BLaER1 (cell line): ENCODE data around the gene MAP3K19.
"Not testable (repeated sequence)": the region's sequence is repeated elsewhere in the genome, so short reads cannot be mapped to it uniquely, and the experiment has no call there.

Experiments used
- H3K27ac ChIP-seq: shearing (Covaris generic); formaldehyde crosslinking; 2 replicates; pipeline ENCODE4 v1.8.1; 2022
- H3K27me3 ChIP-seq: shearing (Covaris generic); formaldehyde crosslinking; 2 replicates; pipeline ENCODE4 v1.8.1; 2022
- H3K36me3 ChIP-seq: shearing (Covaris generic); formaldehyde crosslinking; 2 replicates; pipeline ENCODE4 v1.8.1; 2022
- H3K4me1 ChIP-seq: shearing (Covaris generic); formaldehyde crosslinking; 2 replicates; pipeline ENCODE4 v1.8.1; 2022
- H3K4me2 ChIP-seq: shearing (Covaris generic); formaldehyde crosslinking; 2 replicates; pipeline ENCODE4 v1.8.1; 2022
- H3K4me3 ChIP-seq: shearing (Covaris generic); formaldehyde crosslinking; 2 replicates; pipeline ENCODE4 v1.8.1; 2022
- H3K9ac ChIP-seq: shearing (Covaris generic); formaldehyde crosslinking; 2 replicates; pipeline ENCODE4 v1.8.1; 2022
- H3K9me3 ChIP-seq: shearing (Covaris generic); formaldehyde crosslinking; 2 replicates; pipeline ENCODE4 v1.8.1; 2022
- H4K20me1 ChIP-seq: shearing (Covaris generic); formaldehyde crosslinking; 2 replicates; pipeline ENCODE4 v1.8.1; 2022
- Cebpa-rat ChIP-seq: shearing (Covaris generic); IDR thresholded peaks from 2 replicates; pipeline ENCODE4 v1.8.1; 2022

The MAP3K19 gene, protein sequence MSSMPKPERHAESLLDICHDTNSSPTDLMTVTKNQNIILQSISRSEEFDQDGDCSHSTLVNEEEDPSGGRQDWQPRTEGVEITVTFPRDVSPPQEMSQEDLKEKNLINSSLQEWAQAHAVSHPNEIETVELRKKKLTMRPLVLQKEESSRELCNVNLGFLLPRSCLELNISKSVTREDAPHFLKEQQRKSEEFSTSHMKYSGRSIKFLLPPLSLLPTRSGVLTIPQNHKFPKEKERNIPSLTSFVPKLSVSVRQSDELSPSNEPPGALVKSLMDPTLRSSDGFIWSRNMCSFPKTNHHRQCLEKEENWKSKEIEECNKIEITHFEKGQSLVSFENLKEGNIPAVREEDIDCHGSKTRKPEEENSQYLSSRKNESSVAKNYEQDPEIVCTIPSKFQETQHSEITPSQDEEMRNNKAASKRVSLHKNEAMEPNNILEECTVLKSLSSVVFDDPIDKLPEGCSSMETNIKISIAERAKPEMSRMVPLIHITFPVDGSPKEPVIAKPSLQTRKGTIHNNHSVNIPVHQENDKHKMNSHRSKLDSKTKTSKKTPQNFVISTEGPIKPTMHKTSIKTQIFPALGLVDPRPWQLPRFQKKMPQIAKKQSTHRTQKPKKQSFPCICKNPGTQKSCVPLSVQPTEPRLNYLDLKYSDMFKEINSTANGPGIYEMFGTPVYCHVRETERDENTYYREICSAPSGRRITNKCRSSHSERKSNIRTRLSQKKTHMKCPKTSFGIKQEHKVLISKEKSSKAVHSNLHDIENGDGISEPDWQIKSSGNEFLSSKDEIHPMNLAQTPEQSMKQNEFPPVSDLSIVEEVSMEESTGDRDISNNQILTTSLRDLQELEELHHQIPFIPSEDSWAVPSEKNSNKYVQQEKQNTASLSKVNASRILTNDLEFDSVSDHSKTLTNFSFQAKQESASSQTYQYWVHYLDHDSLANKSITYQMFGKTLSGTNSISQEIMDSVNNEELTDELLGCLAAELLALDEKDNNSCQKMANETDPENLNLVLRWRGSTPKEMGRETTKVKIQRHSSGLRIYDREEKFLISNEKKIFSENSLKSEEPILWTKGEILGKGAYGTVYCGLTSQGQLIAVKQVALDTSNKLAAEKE (N-terminal part only)

DNA sequence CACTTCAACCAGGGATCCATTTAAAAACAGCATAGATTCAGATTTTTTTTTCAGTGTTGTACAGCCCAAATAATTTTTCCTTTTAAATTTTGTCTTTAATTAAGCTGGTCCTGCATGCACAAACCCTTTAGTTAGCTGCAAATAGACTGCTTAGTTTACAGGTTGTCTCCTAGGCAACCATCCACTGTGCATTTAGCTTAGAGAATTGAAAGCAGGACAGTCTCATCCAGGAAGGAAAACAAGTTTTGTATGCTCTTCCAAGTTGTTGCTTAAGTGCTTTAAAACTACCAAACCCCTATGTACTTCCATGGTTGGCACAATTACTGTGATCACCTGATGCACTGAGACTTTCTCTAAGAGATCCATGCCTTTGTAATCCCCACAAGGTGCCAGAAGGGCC lies at the start of gene MAP3K19:
MAP3K19 (minus strand) TSS at position 148 of the 400 bp plus-strand sequence. CDS start 22,800 bp downstream, outside the sequence.
- no peak within 1 kb of the TSS for H3K4me3 ChIP-seq
- H3K4me1 ChIP-seq, result no peaks in the 10 kb centered on the region; the same call in 1 of the 2 replicates
- H3K36me3 ChIP-seq, result no peaks in the 10 kb centered on the region
- H3K4me2 ChIP-seq, result no peak within 1 kb of the TSS
- H4K20me1 ChIP-seq, result no peaks in the 10 kb centered on the region
- H3K27ac ChIP-seq, result no peak within 1 kb of the TSS
- TF ChIP-seq Cebpa-rat, result no peak
- no peak within 1 kb of the TSS for H3K9ac ChIP-seq
- peaks cover 9% of the 10 kb centered on the region; the same call in 1 of the 2 replicates for H3K9me3 ChIP-seq
- no peaks in the 10 kb centered on the region for H3K27me3 ChIP-seq

DNA sequence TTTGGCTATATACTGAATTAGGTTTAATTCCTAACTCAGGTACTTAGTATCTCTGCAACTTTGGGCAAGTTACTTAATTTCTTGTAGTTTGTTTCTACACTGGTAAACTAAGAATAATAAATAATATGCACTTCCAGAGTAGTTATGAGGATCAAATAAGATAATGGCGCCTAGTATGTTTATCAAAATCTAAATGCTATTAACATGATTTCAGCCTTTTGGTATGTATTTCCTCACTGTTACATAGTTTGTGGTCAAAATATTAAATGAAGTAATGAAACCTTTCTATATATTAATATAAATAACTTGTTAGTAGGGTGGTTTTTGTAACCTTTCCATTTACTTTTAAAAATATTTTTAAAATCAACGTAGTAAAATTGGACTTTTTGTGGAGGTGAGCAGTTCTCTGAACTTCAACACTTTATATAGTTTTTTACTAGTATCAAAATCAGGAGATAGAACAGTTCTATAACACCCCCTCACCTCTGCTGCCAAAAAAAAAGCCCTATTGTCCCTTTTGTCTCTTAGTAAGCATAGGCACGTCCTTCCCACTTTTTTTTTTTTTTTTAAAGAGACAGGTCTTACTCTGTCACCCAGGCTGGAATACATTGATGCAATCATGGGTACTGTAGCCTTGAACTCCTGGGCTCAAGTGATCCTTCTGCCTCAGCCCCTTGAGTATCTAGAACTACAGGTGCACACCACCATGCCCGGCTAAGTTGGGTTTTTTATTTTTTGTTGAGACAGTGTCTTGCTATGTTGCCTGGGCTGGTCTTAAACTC lies 49.6 kb upstream of the MAP3K19 start:
- Histone ChIP-seq H3K27ac (no peak overlapping the region), H4K20me1 (no peaks in the 10 kb centered on the region), H3K4me1 (no peaks in the 10 kb centered on the region), H3K4me2 (no peak overlapping the region), H3K27me3 (no peaks in the 10 kb centered on the region), H3K4me3 (no peak overlapping the region), H3K9ac (no peak overlapping the region), H3K9me3 (0 out of 2 replicates have a peak, but pooled peaks cover 2% of the 10 kb centered on the region), H3K36me3 (peaks cover 66% of the 10 kb centered on the region)
- no peak for TF ChIP-seq Cebpa-rat

DNA sequence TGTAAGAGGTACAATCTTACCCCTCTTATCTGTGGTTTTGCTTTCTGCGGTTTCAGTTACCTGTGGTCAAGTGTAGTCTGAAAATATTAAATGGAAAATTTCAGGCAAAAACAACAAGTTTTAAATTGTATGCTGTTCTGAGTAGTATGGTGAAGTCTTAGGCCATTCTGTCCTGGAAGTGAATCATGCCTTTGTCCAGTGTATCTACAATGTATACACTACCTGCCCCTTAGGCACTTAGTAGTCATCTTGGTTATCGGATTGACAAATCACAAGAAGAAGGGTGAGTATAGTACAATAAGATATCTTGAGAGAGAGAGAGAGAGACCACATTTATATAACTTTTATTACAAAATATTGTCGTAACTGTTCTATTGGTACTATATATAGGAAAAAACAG lies 48.3 kb upstream of the MAP3K19 start:
- H3K27ac ChIP-seq, result no peak overlapping the region
- no peak for TF ChIP-seq Cebpa-rat
- no peaks in the 10 kb centered on the region for H3K4me1 ChIP-seq
- H3K4me3 ChIP-seq, result no peak overlapping the region
- H3K4me2 ChIP-seq, result no peak overlapping the region
- H3K27me3 ChIP-seq, result no peaks in the 10 kb centered on the region
- H3K36me3 ChIP-seq, result peaks cover 59% of the 10 kb centered on the region
- H3K9me3 ChIP-seq, result no peaks in the 10 kb centered on the region
- no peaks in the 10 kb centered on the region for H4K20me1 ChIP-seq
- H3K9ac ChIP-seq, result no peak overlapping the region

DNA sequence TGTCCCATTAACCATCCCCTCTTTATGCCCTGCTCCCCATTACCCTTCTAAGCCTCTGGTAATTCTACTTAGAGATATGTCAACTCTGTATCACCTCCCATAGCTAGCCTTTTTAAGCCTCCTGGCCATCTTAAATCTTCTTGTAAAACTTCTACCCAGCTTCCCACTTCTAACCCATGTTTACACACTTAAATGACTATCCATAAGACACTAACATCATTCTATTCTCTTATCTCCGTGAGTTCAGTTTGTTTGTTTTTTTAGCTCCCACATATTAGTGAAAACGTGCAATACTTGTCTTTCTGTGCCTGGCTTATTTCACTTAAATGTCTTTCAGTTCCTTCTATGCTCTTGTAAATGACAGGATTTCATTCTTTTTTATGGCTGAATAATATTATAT lies 47.3 kb upstream of the MAP3K19 start:
- H3K9me3 ChIP-seq, result peaks cover under 1% of the 10 kb centered on the region; the same call in 1 of the 2 replicates
- no peaks in the 10 kb centered on the region for H4K20me1 ChIP-seq
- no peak overlapping the region for H3K27ac ChIP-seq
- H3K36me3 ChIP-seq, result peaks cover 53% of the 10 kb centered on the region
- no peak overlapping the region for H3K4me2 ChIP-seq
- no peaks in the 10 kb centered on the region for H3K27me3 ChIP-seq
- no peaks in the 10 kb centered on the region for H3K4me1 ChIP-seq
- no peak for TF ChIP-seq Cebpa-rat
- H3K4me3 ChIP-seq, result no peak overlapping the region
- H3K9ac ChIP-seq, result no peak overlapping the region

DNA sequence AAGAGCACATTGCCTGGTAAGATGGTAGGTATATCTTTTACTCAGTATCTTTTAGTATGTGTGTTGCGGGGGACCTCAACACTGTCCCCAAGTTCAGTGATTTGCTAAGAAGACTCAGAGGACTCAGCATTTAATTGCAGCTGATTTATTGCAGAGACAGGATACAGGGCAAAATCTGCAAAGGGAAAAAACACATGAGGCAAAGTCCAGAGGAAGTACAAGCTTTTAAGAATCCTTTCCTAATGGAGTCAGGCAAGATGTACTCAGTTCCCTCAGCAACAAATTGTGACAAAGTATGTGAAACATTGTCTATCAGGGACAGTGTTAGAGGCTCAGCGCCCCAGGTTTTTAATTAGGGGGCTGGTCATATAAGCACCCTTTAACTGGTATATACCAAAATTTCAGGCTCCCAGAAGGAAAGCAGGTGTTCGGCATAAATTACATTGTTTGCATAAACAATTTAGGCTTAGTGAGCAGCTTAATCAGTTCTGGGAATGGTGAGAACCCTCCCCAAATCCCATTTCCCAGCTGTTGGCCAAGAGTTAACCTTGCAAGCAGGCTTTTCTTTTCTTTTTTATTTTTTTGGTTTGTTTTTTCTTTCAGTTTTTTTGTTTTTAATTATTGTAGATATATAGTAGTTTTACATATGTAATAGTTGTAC lies 46.6 kb upstream of the MAP3K19 start:
- Histone ChIP-seq H3K27ac (no peak overlapping the region), H3K36me3 (peaks cover 60% of the 10 kb centered on the region), H3K9ac (no peak overlapping the region)

DNA sequence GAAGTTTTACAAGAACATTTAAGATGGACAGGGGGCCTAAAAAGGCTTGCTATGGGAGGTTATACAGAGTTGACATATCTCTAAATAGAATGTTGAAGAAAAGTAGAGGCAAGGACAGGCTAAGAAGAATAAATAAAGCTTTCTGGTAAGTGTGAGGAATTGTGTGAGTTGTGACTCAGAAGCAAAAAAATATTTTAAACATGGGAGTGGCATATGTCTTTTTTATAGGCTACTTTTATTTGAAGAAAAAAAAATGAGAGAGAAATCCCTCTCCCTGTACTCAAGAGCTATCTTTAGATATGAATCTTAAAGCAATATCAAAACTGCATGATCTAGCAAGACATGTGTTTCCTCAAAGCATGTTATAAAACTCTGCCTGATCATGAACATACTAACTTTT lies 45.9 kb upstream of the MAP3K19 start:
- Histone ChIP-seq H4K20me1 (no peaks in the 10 kb centered on the region), H3K4me1 (no peaks in the 10 kb centered on the region), H3K36me3 (peaks cover 62% of the 10 kb centered on the region), H3K4me3 (no peak overlapping the region), H3K4me2 (no peak overlapping the region), H3K9ac (no peak overlapping the region), H3K27ac (no peak overlapping the region), H3K27me3 (no peaks in the 10 kb centered on the region), H3K9me3 (peaks cover 13% of the 10 kb centered on the region)
- no peak for TF ChIP-seq Cebpa-rat

More for the DNA sequence above, 46.6 kb upstream of the MAP3K19 start:
- Histone ChIP-seq H4K20me1 (no peaks in the 10 kb centered on the region), H3K9me3 (peaks cover 7% of the 10 kb centered on the region), H3K4me2 (no peak overlapping the region), H3K4me1 (no peaks in the 10 kb centered on the region), H3K27me3 (no peaks in the 10 kb centered on the region), H3K4me3 (no peak overlapping the region)
- TF ChIP-seq Cebpa-rat, result no peak

DNA sequence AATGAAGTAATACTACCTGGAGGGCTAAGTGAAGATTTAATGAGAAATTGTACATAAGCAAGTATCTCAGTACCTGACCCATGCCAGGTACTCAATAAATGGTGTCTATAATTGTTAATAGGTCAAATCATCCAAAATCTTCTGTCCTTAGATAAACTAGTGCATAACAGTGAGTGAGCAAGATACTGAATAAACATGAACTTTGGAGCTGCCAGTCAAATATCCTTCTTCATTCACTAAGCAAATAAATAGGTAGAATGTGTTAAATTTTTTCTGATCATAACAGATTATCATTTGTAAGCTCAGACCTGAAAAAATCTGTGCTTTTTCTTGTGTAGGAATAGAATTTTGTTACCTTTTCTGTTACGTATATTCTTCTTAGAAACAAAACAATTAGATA lies 44.4 kb upstream of the MAP3K19 start:
- Histone ChIP-seq H3K9ac (no peak overlapping the region), H3K9me3 (peaks cover 25% of the 10 kb centered on the region), H3K36me3 (peaks cover 61% of the 10 kb centered on the region)

DNA sequence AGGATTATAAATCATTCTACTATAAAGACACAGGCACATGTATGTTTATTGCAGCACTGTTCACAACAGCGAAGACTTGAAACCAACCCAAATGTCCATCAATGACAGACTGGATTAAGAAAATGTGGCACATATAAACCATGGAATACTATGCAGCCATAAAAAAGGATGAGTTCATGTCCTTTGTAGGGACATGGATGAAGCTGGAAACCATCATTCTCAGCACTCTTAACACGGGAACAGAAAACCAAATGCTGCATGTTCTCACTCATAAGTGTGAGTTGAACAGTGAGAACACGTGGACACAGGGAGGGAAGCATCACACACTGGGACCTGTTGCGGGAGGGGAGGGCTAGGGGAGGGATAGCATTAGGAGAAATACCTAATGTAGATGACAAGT lies 42.4 kb upstream of the MAP3K19 start:
- not testable (repeated sequence) for H3K27me3 ChIP-seq, H3K27ac ChIP-seq
- H3K36me3 ChIP-seq, result peaks cover 50% of the 10 kb centered on the region

More for the DNA sequence above, 44.4 kb upstream of the MAP3K19 start:
- Histone ChIP-seq H3K4me3 (no peak overlapping the region), H4K20me1 (no peaks in the 10 kb centered on the region), H3K4me1 (no peaks in the 10 kb centered on the region), H3K27me3 (no peaks in the 10 kb centered on the region), H3K4me2 (no peak overlapping the region), H3K27ac (no peak overlapping the region)
- TF ChIP-seq Cebpa-rat, result no peak

More for the DNA sequence above, 42.4 kb upstream of the MAP3K19 start:
- not testable (repeated sequence) for H3K4me2 ChIP-seq, H4K20me1 ChIP-seq, H3K9ac ChIP-seq, H3K4me3 ChIP-seq
- H3K9me3 ChIP-seq, result peaks cover 32% of the 10 kb centered on the region
- H3K4me1 ChIP-seq, result peaks cover 17% of the 10 kb centered on the region
